Astrocyte (in vitro differentiated cells and primary cell): Measurements from ENCODE around the gene ZMPSTE24.

Experiments
- CTCF ChIP-seq: IDR thresholded peaks from 2 replicates; pipeline ENCODE4 v1.5.1; 2011; ENCODE audit warnings: low read depth, mild to moderate bottlenecking, inconsistent platforms, low read length, moderate library complexity; ENCODE audit not compliant: insufficient read depth
- EZH2 ChIP-seq: IDR thresholded peaks from 2 replicates; pipeline ENCODE4 v1.6.1; 2012; ENCODE audit warnings: mild to moderate bottlenecking, low read length, inconsistent platforms; ENCODE audit not compliant: insufficient read depth

GRCh38 chr1:40276122-40276521 is 18.1 kb downstream of the ZMPSTE24 start:
- TF ChIP-seq CTCF (no peak), EZH2 (no peak)
